Measurements from ENCODE around the gene PTCD3. TPM values are rescaled to one million over a fixed set of nuclear protein-coding genes. Genes with fewer than 3 reads are reported as not detected.
A peak's percentile ranks its signal among the peaks of the same experiment; 100 is the strongest.

PTCD3 gene
- total and polyA plus RNA-seq, 4 experiments from 2014 or later, result 28.7 to 185 (median 124) TPM

DNA sequence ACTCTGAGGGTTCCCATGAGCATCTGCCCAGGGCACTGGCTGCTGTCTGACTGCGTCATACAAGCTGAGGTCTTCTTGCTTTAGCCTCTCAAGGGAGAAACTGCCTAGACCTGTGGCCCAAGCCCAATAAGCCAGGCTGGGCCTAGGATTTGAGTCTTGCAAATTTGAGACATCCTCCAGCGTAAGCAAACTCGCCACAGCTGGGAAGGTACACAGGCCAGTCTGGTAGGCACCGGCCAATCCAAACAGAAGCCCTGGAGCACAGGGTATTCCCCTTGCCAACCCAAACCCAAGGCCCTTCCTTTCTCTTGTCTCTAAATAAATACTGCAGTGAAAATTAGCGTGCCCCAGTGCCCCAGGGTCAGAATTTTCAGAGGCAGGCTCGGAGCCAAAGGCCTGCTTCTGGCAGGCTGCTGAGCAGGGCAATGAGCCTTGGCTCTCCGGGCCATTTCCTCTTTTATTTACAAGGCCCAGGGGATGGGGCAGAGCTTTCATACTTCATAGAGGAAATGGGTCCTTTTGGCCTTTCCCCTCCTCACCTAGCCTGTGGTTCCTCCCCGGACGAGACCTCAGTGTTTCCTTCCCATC, 33.7 kb upstream of the PTCD3 start:
- ChIA-PET CTCF (ENCODE audit: partially characterized antibody) (no interaction called here), POLR2A (ENCODE audit: partially characterized antibody) (no interaction called here)
- intact Hi-C loops (cut with micrococcal nuclease), result no loop called here
- peaks cover 52 to 66% of the 10 kb centered on the region in 2 donors for H3K36me3 Mint-ChIP-seq
- no peak overlapping the region for H3K27ac ChIP-seq (ENCODE audit: low read depth, low read length)
- H3K36me3 ChIP-seq (ENCODE audit: insufficient read depth, low read length), result peaks cover 39% of the 10 kb centered on the region
- H3K4me3 ChIP-seq (ENCODE audit: low read length in 2 of 2), result no peak overlapping the region
- H3K4me1 ChIP-seq (ENCODE audit: insufficient read depth, low read length), result peaks cover 18% of the 10 kb centered on the region
- peak overlapping the region in 4 of 7 donors; percentile 22 to 85 (median 54) for H3K27ac Mint-ChIP-seq
- H3K27me3 Mint-ChIP-seq, result no peaks in the 10 kb centered on the region
- H3K4me1 Mint-ChIP-seq, result peaks cover 9 to 30% (median 17%) of the 10 kb centered on the region in 4 donors
- no peaks in the 10 kb centered on the region for H3K9me3 Mint-ChIP-seq
- no peak overlapping the region for H3K4me3 Mint-ChIP-seq
- no peaks in the 10 kb centered on the region for H3K27me3 ChIP-seq (ENCODE audit: insufficient read depth, low read length)
- H3K9me3 ChIP-seq (ENCODE audit: control insufficient read depth in 1 of 2, low read length in 2 of 2), result no peaks in the 10 kb centered on the region
- DNase-seq, result no peak

DNA sequence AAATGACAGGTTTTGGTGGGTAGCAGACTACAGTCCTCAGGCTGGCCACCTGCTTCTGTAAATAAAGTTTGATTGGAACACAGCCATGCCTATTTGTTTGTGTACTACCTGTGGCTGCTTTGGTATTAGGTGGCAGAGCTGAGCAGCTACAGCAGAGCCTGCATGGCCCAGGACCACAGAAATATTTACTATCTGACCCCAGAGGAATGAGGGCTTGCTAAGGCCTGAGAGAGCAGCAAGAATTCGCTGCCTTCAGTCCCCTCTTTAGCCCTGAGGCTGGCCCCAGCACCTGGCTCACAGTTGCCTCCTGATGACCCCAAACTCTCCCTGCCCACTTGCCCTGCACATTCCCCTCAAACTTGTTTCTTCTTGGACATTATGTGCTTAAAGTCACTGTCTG, 32.8 kb upstream of the PTCD3 start:
- Mint-ChIP-seq H3K4me3 (no peak overlapping the region), H3K36me3 (peaks cover 61 to 68% of the 10 kb centered on the region in 2 donors), H3K27ac (peak overlapping the region in 1 of 7 donors; percentile 11), H3K4me1 (peaks cover 6 to 31% (median 15%) of the 10 kb centered on the region in 4 donors), H3K27me3 (no peaks in the 10 kb centered on the region), H3K9me3 (no peaks in the 10 kb centered on the region)
- Histone ChIP-seq H3K36me3 (ENCODE audit: insufficient read depth, low read length) (peaks cover 39% of the 10 kb centered on the region), H3K4me1 (ENCODE audit: insufficient read depth, low read length) (peaks cover 12% of the 10 kb centered on the region), H3K4me3 (ENCODE audit: low read length in 2 of 2) (no peak overlapping the region), H3K9me3 (ENCODE audit: control insufficient read depth in 1 of 2, low read length in 2 of 2) (no peaks in the 10 kb centered on the region), H3K27me3 (ENCODE audit: insufficient read depth, low read length) (no peaks in the 10 kb centered on the region), H3K27ac (ENCODE audit: low read depth, low read length) (no peak overlapping the region)
- ChIA-PET POLR2A (ENCODE audit: partially characterized antibody) (no interaction called here), CTCF (ENCODE audit: partially characterized antibody) (no interaction called here)
- intact Hi-C loops (cut with micrococcal nuclease), result no loop called here
- DNase-seq, result no peak

DNA sequence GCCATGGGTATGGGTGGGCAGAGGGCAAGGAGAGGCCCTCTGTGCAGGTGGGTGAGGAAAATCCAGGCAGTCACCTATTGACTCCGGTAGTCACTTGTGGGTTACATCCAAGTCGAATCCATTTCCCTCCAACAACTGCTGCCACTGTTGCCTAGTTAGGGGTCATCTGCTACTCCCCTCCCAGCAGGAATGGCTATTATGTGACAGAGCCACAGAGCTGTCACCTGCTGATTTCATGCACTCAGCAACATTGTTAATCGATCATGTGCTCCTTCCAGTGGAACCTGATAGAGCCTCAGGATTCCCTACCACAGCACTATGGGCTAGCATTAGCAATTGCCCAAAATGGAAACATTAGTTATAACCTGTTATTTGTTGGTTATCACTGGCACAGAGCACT, 31.8 kb upstream of the PTCD3 start:
- Mint-ChIP-seq H3K27me3 (no peaks in the 10 kb centered on the region), H3K27ac (no peak overlapping the region), H3K4me1 (peaks cover 5 to 33% (median 19%) of the 10 kb centered on the region in 4 donors), H3K4me3 (no peak overlapping the region), H3K9me3 (no peaks in the 10 kb centered on the region), H3K36me3 (peaks cover 60 to 68% of the 10 kb centered on the region in 2 donors)
- CTCF ChIA-PET (ENCODE audit: partially characterized antibody), result interaction anchor here (1.0 kb wide), 1 partner anchor 247 kb away, joined by 4 read pairs; no protein-coding TSS in a partner anchor
- H3K4me1 ChIP-seq (ENCODE audit: insufficient read depth, low read length), result peaks cover 4% of the 10 kb centered on the region
- no peak overlapping the region for H3K27ac ChIP-seq (ENCODE audit: low read depth, low read length)
- H3K27me3 ChIP-seq (ENCODE audit: insufficient read depth, low read length), result no peaks in the 10 kb centered on the region
- POLR2A ChIA-PET (ENCODE audit: partially characterized antibody), result no interaction called here
- intact Hi-C loops (cut with micrococcal nuclease), result no loop called here
- H3K4me3 ChIP-seq (ENCODE audit: low read length in 2 of 2), result no peak overlapping the region
- no peaks in the 10 kb centered on the region for H3K9me3 ChIP-seq (ENCODE audit: control insufficient read depth in 1 of 2, low read length in 2 of 2)
- no peak for DNase-seq
- peaks cover 34% of the 10 kb centered on the region for H3K36me3 ChIP-seq (ENCODE audit: insufficient read depth, low read length)

DNA sequence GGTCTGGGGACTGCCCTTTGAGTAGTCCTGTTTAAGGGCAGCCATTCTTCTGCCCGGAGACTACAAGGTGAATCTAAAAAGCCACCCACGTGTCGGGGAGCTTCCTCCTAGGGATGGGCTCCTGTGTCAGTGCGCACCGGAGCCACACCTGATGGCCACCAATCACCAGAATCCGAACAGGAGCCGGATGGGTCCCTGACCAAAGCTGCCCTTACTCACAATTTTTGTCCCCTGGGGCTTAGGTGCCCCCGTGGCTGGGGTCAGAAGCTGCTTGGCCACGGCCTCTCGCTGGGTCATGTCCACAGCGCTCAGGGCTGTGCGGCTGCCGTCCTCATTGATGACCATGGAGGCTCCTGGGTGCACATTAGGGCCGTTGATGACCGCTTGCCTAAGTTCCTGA, 31.2 kb upstream of the PTCD3 start:
- DNase-seq, result no peak
- Mint-ChIP-seq H3K36me3 (peaks cover 56 to 66% of the 10 kb centered on the region in 2 donors), H3K27ac (no peak overlapping the region), H3K9me3 (no peaks in the 10 kb centered on the region), H3K4me1 (peaks cover 7 to 35% (median 22%) of the 10 kb centered on the region in 4 donors), H3K4me3 (no peak overlapping the region), H3K27me3 (no peaks in the 10 kb centered on the region)
- Histone ChIP-seq H3K27ac (ENCODE audit: low read depth, low read length) (no peak overlapping the region), H3K4me1 (ENCODE audit: insufficient read depth, low read length) (peaks cover 9% of the 10 kb centered on the region), H3K9me3 (ENCODE audit: control insufficient read depth in 1 of 2, low read length in 2 of 2) (no peaks in the 10 kb centered on the region), H3K4me3 (ENCODE audit: low read length in 2 of 2) (no peak overlapping the region), H3K36me3 (ENCODE audit: insufficient read depth, low read length) (peaks cover 28% of the 10 kb centered on the region), H3K27me3 (ENCODE audit: insufficient read depth, low read length) (no peaks in the 10 kb centered on the region)
- intact Hi-C loops (cut with micrococcal nuclease), result no loop called here
- POLR2A ChIA-PET (ENCODE audit: partially characterized antibody), result interaction anchor here (0.8 kb wide), 1 partner anchor 37 kb away, joined by 3 read pairs; no protein-coding TSS in a partner anchor
- CTCF ChIA-PET (ENCODE audit: partially characterized antibody), result interaction anchor here (1.0 kb wide), 1 partner anchor 247 kb away, joined by 4 read pairs; no protein-coding TSS in a partner anchor

DNA sequence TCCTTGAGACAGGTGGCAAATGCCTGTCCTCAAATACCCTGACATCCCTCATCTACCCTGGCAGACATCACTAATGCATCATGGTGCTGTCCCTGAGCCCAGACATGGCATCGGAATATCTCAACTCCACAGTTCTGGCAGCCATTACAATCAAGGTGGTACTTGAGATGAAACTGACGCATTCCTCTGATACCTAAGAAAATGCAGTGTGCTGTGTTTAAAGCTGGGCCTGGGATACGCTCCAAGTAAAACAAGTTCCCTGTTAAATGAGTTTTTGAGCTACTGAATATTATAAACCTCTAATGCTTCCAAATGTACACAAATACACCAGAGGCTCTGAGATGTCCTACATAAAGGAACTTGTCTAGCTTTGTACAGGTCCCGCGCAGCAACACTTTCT, 30.1 kb upstream of the PTCD3 start:
- H3K27me3 Mint-ChIP-seq, result no peaks in the 10 kb centered on the region
- ChIA-PET POLR2A (ENCODE audit: partially characterized antibody) (interaction anchor here (5.3 kb wide), 1 partner anchor 40 kb away, joined by 39 read pairs; no protein-coding TSS in a partner anchor), CTCF (ENCODE audit: partially characterized antibody) (interaction anchor here (1.0 to 11.5 kb wide), 3 partner anchors 187 to 252 kb away, joined by 3 to 548 read pairs (median 199); partner anchors contain the start of gene ST3GAL5)
- Histone ChIP-seq H3K27ac (ENCODE audit: low read depth, low read length) (no peak overlapping the region), H3K4me1 (ENCODE audit: insufficient read depth, low read length) (peaks cover 19% of the 10 kb centered on the region), H3K9me3 (ENCODE audit: control insufficient read depth in 1 of 2, low read length in 2 of 2) (no peaks in the 10 kb centered on the region), H3K27me3 (ENCODE audit: insufficient read depth, low read length) (no peaks in the 10 kb centered on the region), H3K36me3 (ENCODE audit: insufficient read depth, low read length) (peaks cover 20% of the 10 kb centered on the region), H3K4me3 (ENCODE audit: low read length in 2 of 2) (no peak overlapping the region)
- peak overlapping the region in 1 of 7 donors; percentile 31 for H3K27ac Mint-ChIP-seq
- intact Hi-C loops (cut with micrococcal nuclease), result no loop called here
- DNase-seq, result no peak
- H3K9me3 Mint-ChIP-seq, result no peaks in the 10 kb centered on the region
- peaks cover 17 to 46% (median 33%) of the 10 kb centered on the region in 4 donors for H3K4me1 Mint-ChIP-seq
- H3K36me3 Mint-ChIP-seq, result peaks cover 45 to 59% of the 10 kb centered on the region in 2 donors
- no peak overlapping the region for H3K4me3 Mint-ChIP-seq

DNA sequence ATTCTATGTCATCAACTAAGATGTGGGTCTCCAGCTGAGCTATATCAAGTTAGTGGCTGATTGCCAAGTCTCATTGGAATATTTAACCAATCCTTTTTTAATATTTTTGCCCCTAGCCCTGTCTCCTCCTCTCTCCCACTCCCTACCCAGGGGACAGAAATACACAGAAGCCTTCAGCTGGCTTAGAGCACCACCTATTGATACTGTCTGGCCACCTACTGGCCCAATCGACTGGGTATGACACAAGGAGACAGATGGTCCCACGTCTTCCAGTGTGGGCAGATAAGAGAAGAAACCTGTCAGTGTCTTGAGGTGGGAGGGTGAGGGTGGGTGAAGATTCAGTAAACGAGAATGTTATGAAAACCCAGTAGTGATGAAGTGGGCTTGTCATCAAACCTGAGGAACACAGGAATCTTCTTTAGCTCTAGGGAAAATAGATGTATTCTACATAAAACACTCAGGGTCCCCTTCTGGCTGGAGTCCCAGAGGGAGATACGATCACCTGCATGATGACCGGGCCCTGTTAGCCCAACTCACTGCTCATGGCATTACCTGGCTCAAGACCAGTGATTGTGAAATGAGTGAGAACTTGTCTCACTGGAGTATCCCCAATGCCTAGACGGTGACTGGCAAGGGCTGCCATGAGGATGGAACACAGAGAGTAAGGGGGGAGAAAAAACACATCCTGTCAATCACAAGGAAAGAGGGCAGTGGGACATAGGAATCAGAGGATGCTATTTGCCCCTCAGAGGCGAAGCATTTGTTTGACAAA, 27.1 kb upstream of the PTCD3 start:
- intact Hi-C loops (cut with micrococcal nuclease), result no loop called here
- H3K4me3 Mint-ChIP-seq, result peak overlapping the region in 1 of 8 donors; percentile 48

More for the DNA sequence above, 27.1 kb upstream of the PTCD3 start:
- Histone ChIP-seq H3K4me3 (ENCODE audit: low read length in 2 of 2) (no peak overlapping the region), H3K36me3 (ENCODE audit: insufficient read depth, low read length) (peaks cover 12% of the 10 kb centered on the region), H3K4me1 (ENCODE audit: insufficient read depth, low read length) (peaks cover 21% of the 10 kb centered on the region), H3K9me3 (ENCODE audit: control insufficient read depth in 1 of 2, low read length in 2 of 2) (no peaks in the 10 kb centered on the region), H3K27me3 (ENCODE audit: insufficient read depth, low read length) (no peaks in the 10 kb centered on the region), H3K27ac (ENCODE audit: low read depth, low read length) (peak overlapping the region; percentile 24)
- Mint-ChIP-seq H3K36me3 (peaks cover 23 to 44% of the 10 kb centered on the region in 2 donors), H3K27ac (peak overlapping the region in 6 of 7 donors; percentile 82 to 96 (median 85)), H3K27me3 (no peaks in the 10 kb centered on the region), H3K4me1 (peaks cover 15 to 54% (median 37%) of the 10 kb centered on the region in 4 donors), H3K9me3 (no peaks in the 10 kb centered on the region)
- peak in 4 of 5 donors; percentile 41 to 50 (median 42) for DNase-seq
- POLR2A ChIA-PET (ENCODE audit: partially characterized antibody), result interaction anchor here (1.4 to 5.3 kb wide), 9 partner anchors 27 to 251 kb away, joined by 5 to 60 read pairs (median 13); partner anchors contain the start of genes POLR1A, PTCD3 and ST3GAL5
- CTCF ChIA-PET (ENCODE audit: partially characterized antibody), result interaction anchor here (0.8 to 11.5 kb wide), 36 partner anchors 10 to 441 kb away, joined by 3 to 548 read pairs (median 6); partner anchors contain the start of genes POLR1A, PTCD3 and ST3GAL5

All from CD4-positive, alpha-beta memory T cell (primary cell).